Muscle of back (tissue), 13 donors: ENCODE results near the gene BCAS1. TPM values are rescaled to one million over a fixed set of nuclear protein-coding genes. Genes with fewer than 3 reads are reported as not detected.

Experiments used
- DNase-seq, 3 donors: peaks; one replicate each; pipeline versions ENCODE4 v3.0.0 to v3.0.0-alpha.2; 2013
- long read RNA-seq, 9 donors: transcript quantifications; one replicate each; lab custom pipeline, GENCODE V29; 2026
- polyA plus RNA-seq, 10 donors: library from polyadenylated mRNA; unstranded; fragments of 120-200 nt; gene quantifications; one replicate each; pipeline ENCODE4 v1.2.1, GENCODE V29; 2013; ENCODE audit not compliant: insufficient read length in 10 of 10

The BCAS1 gene
- 10 to 100 TPM in 1 of 10 donors, 1 to 10 TPM in 9; 2.5 to 21.5 (median 5.7) TPM for polyA plus RNA-seq
- long read RNA-seq, donor 1, result 0 reads
- long read RNA-seq, donor 2, result 0 reads
- long read RNA-seq, donor 3, result 0 reads
- long read RNA-seq, donor 4, result 0 reads
- long read RNA-seq, donor 5, result 0 reads
- long read RNA-seq, donor 6, result 0 reads
- long read RNA-seq, donor 7, result 0 reads
- long read RNA-seq, donor 8, result 0 reads
- long read RNA-seq, donor 9, result 0 reads

GRCh38 chr20:54070187-54070987 is at the start of gene BCAS1:
BCAS1 (minus strand) TSS chr20:54070594; CDS start chr20:54058718, 11,876 bp downstream.
- no peak for DNase-seq

- no peak for DNase-seq
These were observed 49.4 kb upstream of the BCAS1 start for GRCh38 chr20:54119744-54120143.

- DNase-seq, result no peak
These were observed 48.0 kb upstream of the BCAS1 start for GRCh38 chr20:54118220-54119001.

- DNase-seq, result no peak
These were observed 46.3 kb upstream of the BCAS1 start for GRCh38 chr20:54116550-54117235.

- DNase-seq, result peak in 1 of 3 donors; percentile 13
These were observed 44.9 kb upstream of the BCAS1 start for GRCh38 chr20:54115172-54115854.

GRCh38 chr20:54114109-54114508 is 43.7 kb upstream of the BCAS1 start:
- no peak for DNase-seq

- no peak for DNase-seq
These were observed 43.2 kb upstream of the BCAS1 start for GRCh38 chr20:54113566-54113965.

- no peak for DNase-seq
These were observed 42.0 kb upstream of the BCAS1 start for GRCh38 chr20:54112221-54112884.

GRCh38 chr20:54111460-54111859 is 41.1 kb upstream of the BCAS1 start:
- no peak for DNase-seq

- no peak for DNase-seq
These were observed 40.1 kb upstream of the BCAS1 start for GRCh38 chr20:54110457-54110856.

GRCh38 chr20:54110041-54110440 is 39.6 kb upstream of the BCAS1 start:
- no peak for DNase-seq

- DNase-seq, result no peak
These were observed 38.4 kb upstream of the BCAS1 start for GRCh38 chr20:54108817-54109216.

- DNase-seq, result no peak
These were observed 37.9 kb upstream of the BCAS1 start for GRCh38 chr20:54108326-54108642.

- DNase-seq, result no peak
These were observed 37.4 kb upstream of the BCAS1 start for GRCh38 chr20:54107600-54108325.

GRCh38 chr20:54107181-54107580 is 36.8 kb upstream of the BCAS1 start:
- DNase-seq, result no peak

- no peak for DNase-seq
These were observed 35.8 kb upstream of the BCAS1 start for GRCh38 chr20:54106162-54106561.

GRCh38 chr20:54105653-54106052 is 35.3 kb upstream of the BCAS1 start:
- no peak for DNase-seq

- DNase-seq, result no peak
These were observed 34.4 kb upstream of the BCAS1 start for GRCh38 chr20:54104781-54105180.

- DNase-seq, result no peak
These were observed 33.6 kb upstream of the BCAS1 start for GRCh38 chr20:54103762-54104600.
